GM23338 (cell line): Measurements from ENCODE around the gene KLKB1. TPM values are rescaled to one million over a fixed set of nuclear protein-coding genes. Genes with fewer than 3 reads are reported as not detected.

Experiments used
- ATAC-seq: fragments of 200-7000 bp; cut with Tn5 transposase; 3 replicates; pipeline ENCODE4 v1.9.1; 2020
- DNase-seq: peaks from one replicate; pipeline ENCODE4 v3.0.0-alpha.2; 2015; ENCODE audit warnings: low spot score
- H2AFZ ChIP-seq: fragments of 200-600 bp; sonication (generic); 2 replicates; pipeline ENCODE4 v1.8.0; 2016; ENCODE audit warnings: antibody characterized with exemption, mild to moderate bottlenecking, moderate library complexity
- H3F3A ChIP-seq: fragments of 200-600 bp; sonication (generic); replicated peaks from 2 replicates; pipeline ENCODE4 v1.8.0; 2017; ENCODE audit warnings: antibody characterized with exemption, mixed run types, low read depth
- H3K27ac ChIP-seq: fragments of 200-600 bp; sonication (generic); 2 replicates; pipeline ENCODE4 v1.6.1; 2016; ENCODE audit warnings: low read depth
- H3K27me3 ChIP-seq: fragments of 200-600 bp; sonication (generic); 2 replicates; pipeline ENCODE4 v1.8.0; 2016; ENCODE audit warnings: mild to moderate bottlenecking, mixed run types, moderate library complexity; ENCODE audit not compliant: insufficient read depth
- H3K36me3 ChIP-seq: fragments of 200-600 bp; sonication (generic); 2 replicates; pipeline ENCODE4 v1.8.0; 2016; ENCODE audit warnings: mild to moderate bottlenecking; ENCODE audit not compliant: insufficient read depth
- H3K4me1 ChIP-seq: fragments of 200-600 bp; sonication (generic); 2 replicates; pipeline ENCODE4 v1.8.0; 2016; ENCODE audit warnings: mild to moderate bottlenecking, moderate library complexity; ENCODE audit not compliant: insufficient read depth
- H3K4me2 ChIP-seq: fragments of 200-600 bp; sonication (generic); 2 replicates; pipeline ENCODE4 v1.7.1; 2017; ENCODE audit warnings: mixed run types
- H3K4me3 ChIP-seq: fragments of 200-600 bp; sonication (generic); 2 replicates; pipeline ENCODE4 v1.6.1; 2016; ENCODE audit warnings: mixed run types
- H3K79me2 ChIP-seq: fragments of 200-600 bp; sonication (generic); replicated peaks from 2 replicates; pipeline ENCODE4 v1.8.0; 2017; ENCODE audit warnings: mild to moderate bottlenecking; ENCODE audit not compliant: insufficient read depth
- H3K9me2 ChIP-seq: fragments of 200-600 bp; sonication (generic); 2 replicates; pipeline ENCODE4 v1.8.0; 2017; ENCODE audit not compliant: insufficient read depth
- H4K20me1 ChIP-seq: fragments of 200-600 bp; sonication (generic); replicated peaks from 2 replicates; pipeline ENCODE4 v1.8.0; 2017; ENCODE audit warnings: mild to moderate bottlenecking; ENCODE audit not compliant: insufficient read depth
- H3K27ac Mint-ChIP-seq: 2 replicates; pipeline ENCODE4 v1.8.0; 2020; ENCODE audit warnings: inconsistent platforms, mild to moderate bottlenecking, moderate library complexity, mixed read lengths
- H3K27me3 Mint-ChIP-seq: 3 replicates; pipeline ENCODE4 v1.8.0; 2022; ENCODE audit warnings: low read depth, mild to moderate bottlenecking, moderate library complexity, mixed read lengths, inconsistent platforms; ENCODE audit not compliant: insufficient read depth, poor library complexity
- H3K36me3 Mint-ChIP-seq: 3 replicates; pipeline ENCODE4 v1.8.0; 2021; ENCODE audit warnings: low read depth, mild to moderate bottlenecking, inconsistent platforms, moderate library complexity, mixed read lengths
- H3K4me1 Mint-ChIP-seq: 3 replicates; pipeline ENCODE4 v1.8.0; 2020; ENCODE audit warnings: mild to moderate bottlenecking, inconsistent platforms, mixed read lengths
- H3K4me3 Mint-ChIP-seq: 3 replicates; pipeline ENCODE4 v1.8.0; 2021; ENCODE audit warnings: moderate library complexity, mild to moderate bottlenecking, inconsistent platforms, mixed read lengths
- H3K9me3 Mint-ChIP-seq: 3 replicates; pipeline ENCODE4 v1.8.0; 2020; ENCODE audit warnings: moderate library complexity, mild to moderate bottlenecking, inconsistent platforms, mixed read lengths
- CREB1 ChIP-seq: fragments of 250-450 bp; sonication (Bioruptor Pico); IDR thresholded peaks from 2 replicates; pipeline ENCODE4 v1.5.0; 2020; ENCODE audit warnings: low read depth, mild to moderate bottlenecking, moderate library complexity
- ETS1 ChIP-seq: IDR thresholded peaks from 2 replicates; pipeline ENCODE4 v1.6.1; 2016; ENCODE audit warnings: antibody characterized with exemption
- EZH2 ChIP-seq: fragments of 200-600 bp; sonication (generic); IDR thresholded peaks from one replicate; pipeline ENCODE4 v1.8.0; 2017; ENCODE audit warnings: antibody characterized with exemption, mild to moderate bottlenecking, low read depth; ENCODE audit not compliant: unreplicated experiment
- JUNB ChIP-seq: IDR thresholded peaks from one replicate; pipeline ENCODE4 v1.6.1; 2016; ENCODE audit warnings: antibody characterized with exemption; ENCODE audit not compliant: unreplicated experiment
- NANOG ChIP-seq: IDR thresholded peaks from 2 replicates; pipeline ENCODE4 v1.6.1; 2016; ENCODE audit warnings: antibody characterized with exemption, borderline replicate concordance
- REST ChIP-seq: IDR thresholded peaks from one replicate; pipeline ENCODE4 v1.6.1; 2018; ENCODE audit warnings: antibody characterized with exemption; ENCODE audit not compliant: unreplicated experiment
- STAT1 ChIP-seq: IDR thresholded peaks from one replicate; pipeline ENCODE4 v1.6.1; 2016; ENCODE audit warnings: antibody characterized with exemption; ENCODE audit not compliant: unreplicated experiment
- ZNF114 ChIP-seq: fragments of 250-450 bp; sonication (Bioruptor Pico); IDR thresholded peaks from 2 replicates; pipeline ENCODE4 v1.5.0; 2020; ENCODE audit warnings: mild to moderate bottlenecking, moderate library complexity
- ZNF331 ChIP-seq: fragments of 250-450 bp; sonication (Bioruptor Pico); IDR thresholded peaks from 2 replicates; pipeline ENCODE4 v1.5.0; 2020; ENCODE audit warnings: low read depth, mild to moderate bottlenecking, moderate library complexity
- ZNF462 ChIP-seq: fragments of 250-450 bp; sonication (Bioruptor Pico); IDR thresholded peaks from 2 replicates; pipeline ENCODE4 v1.5.0; 2020; ENCODE audit warnings: mild to moderate bottlenecking, moderate library complexity
- polyA plus RNA-seq: library from polyadenylated mRNA; unstranded; fragments of >200 nt; fragmentation: Nextera tagmentation; extraction: Ambion mirVana; gene quantifications from 2 replicates; pipeline ENCODE4 v1.2.1, GENCODE V29; 2016
- total RNA-seq: library from RNA; depleted of rRNA; stranded (reverse); fragments of >200 nt; shearing (Covaris generic); gene quantifications from 2 replicates; pipeline ENCODE4 v1.2.3, GENCODE V29; 2014

KLKB1 gene
- total and polyA plus RNA-seq, 2 experiments from 2014 or later = 8.6 to 10.9 TPM

DNA sequence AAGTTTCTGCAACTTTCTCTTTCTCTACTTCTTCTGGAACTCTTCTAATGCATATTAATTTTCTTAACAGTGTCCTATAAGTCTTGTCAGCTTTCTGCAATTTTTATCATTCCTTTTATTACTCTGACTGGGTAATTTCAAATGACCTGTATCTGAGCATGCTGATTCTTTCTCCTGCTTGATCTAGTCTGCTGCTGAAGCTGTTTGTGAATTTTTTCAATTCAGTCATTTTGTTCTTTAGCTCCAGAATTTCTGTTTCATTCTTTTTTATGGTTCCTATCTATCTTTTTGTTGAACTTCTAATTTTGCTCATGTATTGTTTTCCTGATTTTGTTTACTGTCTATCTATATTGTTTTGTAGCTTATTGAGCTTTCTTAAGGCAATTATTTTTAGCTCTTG, 1.5 kb upstream of the KLKB1 start:
- no peaks in the 10 kb centered on the region for H3K79me2 ChIP-seq
- H2AFZ ChIP-seq = no peak overlapping the region
- ATAC-seq (no peak), DNase-seq (no peak)
- Mint-ChIP-seq H3K27ac (no peak overlapping the region; the same call in 1 of the 2 replicates), H3K4me3 (no peak overlapping the region), H3K4me1 (peaks cover 23% of the 10 kb centered on the region; the same call in 2 of the 3 replicates), H3K9me3 (peaks cover 54% of the 10 kb centered on the region), H3K36me3 (peaks cover 46% of the 10 kb centered on the region), H3K27me3 (peaks cover 4% of the 10 kb centered on the region)
- H3K27ac ChIP-seq = peak overlapping the region; percentile 18; the same call in 1 of the 2 replicates
- TF ChIP-seq STAT1 (no peak), NANOG (peak; percentile 11; the same call in 1 of the 2 replicates)
- H4K20me1 ChIP-seq = no peaks in the 10 kb centered on the region
- no peak overlapping the region for H3K4me2 ChIP-seq
- H3K27me3 ChIP-seq = no peaks in the 10 kb centered on the region
- H3K4me1 ChIP-seq = 0 out of 2 replicates have a peak, but pooled peaks cover 14% of the 10 kb centered on the region
- peaks cover 3% of the 10 kb centered on the region; the same call in 1 of the 2 replicates for H3K9me2 ChIP-seq
- no peaks in the 10 kb centered on the region for H3F3A ChIP-seq
- H3K4me3 ChIP-seq = no peak overlapping the region
- peaks cover 24% of the 10 kb centered on the region for H3K36me3 ChIP-seq

DNA sequence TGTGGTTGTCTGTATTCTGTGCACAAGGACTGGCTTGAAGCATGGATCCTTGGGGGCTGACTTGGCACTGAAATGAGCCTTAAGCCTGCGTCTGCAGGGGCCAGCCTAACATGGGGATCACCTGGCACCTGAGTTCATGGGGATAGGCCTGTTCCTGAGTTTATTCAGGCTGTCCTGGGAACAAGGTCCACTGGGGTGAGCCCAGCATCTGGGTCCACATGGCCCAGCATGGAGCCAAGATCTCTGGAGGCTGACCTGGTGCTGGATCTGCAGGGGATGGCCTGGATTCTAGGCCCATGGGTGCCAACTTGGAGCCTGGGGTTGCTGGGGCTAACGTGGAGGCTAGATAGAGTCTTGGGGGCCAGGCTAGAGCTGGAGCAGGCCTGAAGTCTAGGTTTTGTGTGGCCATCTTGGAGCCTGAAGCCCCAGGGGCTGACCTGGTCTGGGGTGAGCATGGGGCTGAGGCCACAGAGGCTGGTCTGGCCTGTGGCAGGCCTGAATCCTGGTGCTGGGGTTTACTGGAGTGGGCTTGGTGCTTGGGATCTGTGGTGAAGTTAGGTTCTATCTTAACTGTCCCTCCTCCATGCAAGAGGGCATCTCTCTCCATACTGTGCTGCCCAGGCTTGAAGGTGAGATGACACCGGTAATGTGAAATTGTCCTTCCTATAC, 652 bp upstream of the KLKB1 start:
- Mint-ChIP-seq H3K4me1 (peaks cover 23% of the 10 kb centered on the region; the same call in 2 of the 3 replicates), H3K9me3 (peaks cover 54% of the 10 kb centered on the region), H3K36me3 (peaks cover 46% of the 10 kb centered on the region), H3K27ac (no peak overlapping the region; the same call in 1 of the 2 replicates), H3K27me3 (peaks cover 4% of the 10 kb centered on the region), H3K4me3 (no peak overlapping the region)
- ATAC-seq (no peak; the same call in 2 of the 3 replicates), DNase-seq (no peak)
- H3K9me2 ChIP-seq = peaks cover 3% of the 10 kb centered on the region; the same call in 1 of the 2 replicates
- H3F3A ChIP-seq = no peaks in the 10 kb centered on the region
- no peak overlapping the region for H3K4me3 ChIP-seq
- H2AFZ ChIP-seq = no peak overlapping the region
- H4K20me1 ChIP-seq = no peaks in the 10 kb centered on the region
- H3K4me2 ChIP-seq = peak overlapping the region; percentile 48; the same call in 1 of the 2 replicates
- no peaks in the 10 kb centered on the region for H3K27me3 ChIP-seq
- 0 out of 2 replicates have a peak overlapping the region, but pooled peaks have one; percentile 22 for H3K27ac ChIP-seq
- no peaks in the 10 kb centered on the region for H3K79me2 ChIP-seq
- H3K36me3 ChIP-seq = peaks cover 24% of the 10 kb centered on the region
- H3K4me1 ChIP-seq = 0 out of 2 replicates have a peak, but pooled peaks cover 14% of the 10 kb centered on the region
- TF ChIP-seq ZNF462 (CRISPR knock-in tag) (no peak), JUNB (no peak), STAT1 (no peak), REST (no peak), ETS1 (no peak), EZH2 (no peak), CREB1 (CRISPR knock-in tag) (no peak), ZNF331 (CRISPR knock-in tag) (no peak), ZNF114 (CRISPR knock-in tag) (no peak), NANOG (no peak)
